ENCODE measurements around the gene ZNF638. TPM values are rescaled to one million over a fixed set of nuclear protein-coding genes. Genes with fewer than 3 reads are reported as not detected.

ZNF638 gene
- total RNA-seq, 1 donor: 152 TPM

DNA sequence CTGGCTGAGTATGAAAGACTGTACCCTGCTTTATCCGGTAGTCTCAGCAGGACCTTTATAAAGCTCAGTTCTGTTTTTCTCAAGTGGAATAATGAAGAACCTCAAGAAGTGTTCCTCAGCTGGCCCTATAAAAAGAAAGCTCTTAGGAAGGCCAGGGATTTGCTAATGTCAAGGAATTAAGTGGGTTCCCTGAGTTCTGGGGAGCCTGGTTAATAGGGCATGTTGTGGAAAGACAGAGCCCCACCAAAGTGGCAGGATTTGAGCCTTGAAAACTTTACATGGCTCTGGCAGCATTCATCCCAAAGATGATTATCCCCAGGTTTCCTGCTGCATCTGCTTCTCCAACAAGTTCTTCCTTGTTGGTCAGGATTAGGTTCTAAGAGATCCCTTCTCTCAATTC, 114.9 kb downstream of the ZNF638 start:
- no peak overlapping the region for H3K4me3 ChIP-seq (ENCODE audit: insufficient read depth, low read length)
- no peaks in the 10 kb centered on the region for H3K79me2 ChIP-seq (ENCODE audit: insufficient read depth, low read length)
- H3K36me3 ChIP-seq (ENCODE audit: insufficient read depth, low read length): no peaks in the 10 kb centered on the region
- no peaks in the 10 kb centered on the region for H3K9me3 ChIP-seq (ENCODE audit: low read depth, low read length)
- TF ChIP-seq, protein P1, sequence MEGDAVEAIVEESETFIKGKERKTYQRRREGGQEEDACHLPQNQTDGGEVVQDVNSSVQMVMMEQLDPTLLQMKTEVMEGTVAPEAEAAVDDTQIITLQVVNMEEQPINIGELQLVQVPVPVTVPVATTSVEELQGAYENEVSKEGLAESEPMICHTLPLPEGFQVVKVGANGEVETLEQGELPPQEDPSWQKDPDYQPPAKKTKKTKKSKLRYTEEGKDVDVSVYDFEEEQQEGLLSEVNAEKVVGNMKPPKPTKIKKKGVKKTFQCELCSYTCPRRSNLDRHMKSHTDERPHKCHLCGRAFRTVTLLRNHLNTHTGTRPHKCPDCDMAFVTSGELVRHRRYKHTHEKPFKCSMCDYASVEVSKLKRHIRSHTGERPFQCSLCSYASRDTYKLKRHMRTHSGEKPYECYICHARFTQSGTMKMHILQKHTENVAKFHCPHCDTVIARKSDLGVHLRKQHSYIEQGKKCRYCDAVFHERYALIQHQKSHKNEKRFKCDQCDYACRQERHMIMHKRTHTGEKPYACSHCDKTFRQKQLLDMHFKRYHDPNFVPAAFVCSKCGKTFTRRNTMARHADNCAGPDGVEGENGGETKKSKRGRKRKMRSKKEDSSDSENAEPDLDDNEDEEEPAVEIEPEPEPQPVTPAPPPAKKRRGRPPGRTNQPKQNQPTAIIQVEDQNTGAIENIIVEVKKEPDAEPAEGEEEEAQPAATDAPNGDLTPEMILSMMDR (IDR thresholded peaks at IDR 0.05; ENCODE audit: extremely low read depth, low read depth, low read length): no peak
- H3K27me3 ChIP-seq (ENCODE audit: insufficient read depth, low read length): no peaks in the 10 kb centered on the region
- no peak for DNase-seq (ENCODE audit: insufficient read length, low spot score, missing footprints)
- H4K20me1 ChIP-seq (ENCODE audit: insufficient read depth, low read length): peaks cover 5% of the 10 kb centered on the region
- H2AFZ ChIP-seq (ENCODE audit: low read length): no peak overlapping the region
- no peaks in the 10 kb centered on the region for H3K4me1 ChIP-seq (ENCODE audit: insufficient read depth, low read length)
- no peak overlapping the region for H3K27ac ChIP-seq (ENCODE audit: low read depth, low read length)
- H3K4me2 ChIP-seq (ENCODE audit: insufficient read depth, low read length): no peak overlapping the region

DNA sequence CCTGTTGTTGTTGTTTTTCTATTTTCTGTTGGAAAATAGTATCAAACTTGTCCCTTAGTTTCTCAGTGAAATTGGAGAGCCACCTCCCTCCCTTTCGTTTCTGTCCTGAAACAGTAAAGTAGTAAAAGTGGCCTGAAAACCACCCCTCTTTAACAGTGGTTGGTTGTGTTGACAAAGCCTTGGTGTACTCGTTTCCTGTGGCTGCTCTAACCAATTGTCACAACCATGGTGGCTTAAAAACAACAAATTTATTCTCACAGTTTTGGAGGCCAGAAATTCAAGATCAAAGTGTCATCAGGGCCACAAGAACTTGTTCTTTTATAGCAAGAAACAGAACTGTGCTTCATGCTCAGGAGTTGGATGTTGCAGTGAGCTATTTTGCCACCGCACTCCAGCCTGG, 117.8 kb downstream of the ZNF638 start:
- Histone ChIP-seq H3K36me3 (ENCODE audit: insufficient read depth, low read length) (no peaks in the 10 kb centered on the region), H2AFZ (ENCODE audit: low read length) (no peak overlapping the region)
- DNase-seq (ENCODE audit: insufficient read length, low spot score, missing footprints): no peak

GRCh38 chr2:71451705-71452104, 120.1 kb downstream of the ZNF638 start:
- H3K4me2 ChIP-seq (ENCODE audit: insufficient read depth, low read length): no peak overlapping the region
- H3K27ac ChIP-seq (ENCODE audit: low read depth, low read length): no peak overlapping the region
- no peaks in the 10 kb centered on the region for H3K79me2 ChIP-seq (ENCODE audit: insufficient read depth, low read length)
- DNase-seq (ENCODE audit: insufficient read length, low spot score, missing footprints): no peak
- H2AFZ ChIP-seq (ENCODE audit: low read length): no peak overlapping the region
- no peaks in the 10 kb centered on the region for H3K9me3 ChIP-seq (ENCODE audit: low read depth, low read length)
- H3K27me3 ChIP-seq (ENCODE audit: insufficient read depth, low read length): peaks cover 20% of the 10 kb centered on the region
- H3K36me3 ChIP-seq (ENCODE audit: insufficient read depth, low read length): no peaks in the 10 kb centered on the region
- TF ChIP-seq, protein P1 (IDR thresholded peaks at IDR 0.05; ENCODE audit: extremely low read depth, low read depth, low read length): no peak
- peaks cover 11% of the 10 kb centered on the region for H3K4me1 ChIP-seq (ENCODE audit: insufficient read depth, low read length)
- no peak overlapping the region for H3K4me3 ChIP-seq (ENCODE audit: insufficient read depth, low read length)
- no peaks in the 10 kb centered on the region for H4K20me1 ChIP-seq (ENCODE audit: insufficient read depth, low read length)

More for the DNA sequence above, 117.8 kb downstream of the ZNF638 start:
- Histone ChIP-seq H3K4me3 (ENCODE audit: insufficient read depth, low read length) (no peak overlapping the region), H3K9me3 (ENCODE audit: low read depth, low read length) (no peaks in the 10 kb centered on the region), H3K79me2 (ENCODE audit: insufficient read depth, low read length) (no peaks in the 10 kb centered on the region), H3K4me1 (ENCODE audit: insufficient read depth, low read length) (peaks cover 6% of the 10 kb centered on the region), H3K4me2 (ENCODE audit: insufficient read depth, low read length) (no peak overlapping the region), H3K27me3 (ENCODE audit: insufficient read depth, low read length) (peaks cover 17% of the 10 kb centered on the region), H3K27ac (ENCODE audit: low read depth, low read length) (no peak overlapping the region), H4K20me1 (ENCODE audit: insufficient read depth, low read length) (no peaks in the 10 kb centered on the region)
- TF ChIP-seq, protein P1 (IDR thresholded peaks at IDR 0.05; ENCODE audit: extremely low read depth, low read depth, low read length): no peak

DNA sequence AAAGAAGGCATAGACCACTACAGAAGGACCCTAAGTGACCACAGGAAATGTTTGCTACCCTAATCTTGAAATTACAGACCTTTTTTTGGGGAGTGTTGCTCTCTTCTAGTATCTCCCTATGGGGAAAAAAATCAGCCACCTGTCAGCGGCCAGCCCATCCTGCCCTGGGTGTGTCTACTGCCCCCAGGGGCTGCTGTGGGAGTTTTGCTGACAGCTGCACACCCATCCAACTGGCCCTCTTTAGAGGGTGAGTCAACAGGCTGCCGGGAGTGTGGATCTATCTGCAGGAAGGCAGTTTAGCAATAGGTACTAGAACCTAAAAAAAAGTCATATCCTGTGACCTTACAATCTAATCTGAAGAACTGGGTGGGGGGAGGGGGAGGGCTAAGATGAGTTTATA, 121.0 kb downstream of the ZNF638 start:
- Histone ChIP-seq H4K20me1 (ENCODE audit: insufficient read depth, low read length) (no peaks in the 10 kb centered on the region), H3K4me1 (ENCODE audit: insufficient read depth, low read length) (peaks cover 11% of the 10 kb centered on the region), H3K4me3 (ENCODE audit: insufficient read depth, low read length) (no peak overlapping the region), H3K4me2 (ENCODE audit: insufficient read depth, low read length) (no peak overlapping the region), H3K27ac (ENCODE audit: low read depth, low read length) (no peak overlapping the region), H3K27me3 (ENCODE audit: insufficient read depth, low read length) (peaks cover 20% of the 10 kb centered on the region), H3K36me3 (ENCODE audit: insufficient read depth, low read length) (no peaks in the 10 kb centered on the region), H3K79me2 (ENCODE audit: insufficient read depth, low read length) (no peaks in the 10 kb centered on the region), H2AFZ (ENCODE audit: low read length) (no peak overlapping the region), H3K9me3 (ENCODE audit: low read depth, low read length) (no peaks in the 10 kb centered on the region)
- no peak for DNase-seq (ENCODE audit: insufficient read length, low spot score, missing footprints)
- TF ChIP-seq, protein P1 (IDR thresholded peaks at IDR 0.05; ENCODE audit: extremely low read depth, low read depth, low read length): peak; percentile 20

Data from osteoblast (primary cell).